Body of pancreas (tissue), 4 donors: Measurements from ENCODE around the gene ARHGAP33. TPM values are rescaled to one million over a fixed set of nuclear protein-coding genes. Genes with fewer than 3 reads are reported as not detected.

Experiments
- ATAC-seq: fragments of 150-250 bp; one replicate; pipeline ENCODE4 v1.9.1; 2016
- DNase-seq, 4 donors: peaks; one replicate each; pipeline ENCODE4 v3.0.0-alpha.2; 2019
- H3K27ac ChIP-seq, 4 donors: fragments of 200-600 bp; sonication (generic); 1 replicate in 3 of 4; 2 replicates in 1 of 4; pipeline versions ENCODE4 v1.5.1 to v1.6.1; 2016 to 2019; ENCODE audit warnings: mild to moderate bottlenecking in 1 of 4, mixed read lengths in 1 of 4, moderate library complexity in 1 of 4
- H3K27me3 ChIP-seq, 2 donors: fragments of 200-600 bp; sonication (generic); one replicate each; pipeline ENCODE4 v1.6.0; 2016; ENCODE audit warnings: mild to moderate bottlenecking in 1 of 2
- H3K36me3 ChIP-seq, 2 donors: fragments of 200-600 bp; sonication (generic); replicated peaks in 1 of 2; 2 replicates each; pipeline ENCODE4 v1.5.1; 2016; ENCODE audit warnings: low read depth in 2 of 2; ENCODE audit not compliant: insufficient read depth in 1 of 2
- H3K4me1 ChIP-seq: fragments of 200-600 bp; sonication (generic); one replicate; pipeline ENCODE4 v1.6.0; 2016
- H3K4me3 ChIP-seq, 2 donors: fragments of 200-600 bp; sonication (generic); 1 replicate in 1 of 2; 2 replicates in 1 of 2; pipeline ENCODE4 v1.5.1; 2016 to 2019
- H3K9me3 ChIP-seq, 3 donors: fragments of 200-600 bp; sonication (generic); 1 replicate in 2 of 3; 2 replicates in 1 of 3; pipeline ENCODE4 v1.5.1; 2016
- POLR2A ChIP-seq, 3 donors: fragments of 450-650 bp; IDR thresholded peaks; one replicate each; pipeline ENCODE4 v1.6.1; 2016; ENCODE audit warnings: antibody characterized with exemption in 3 of 3, mild to moderate bottlenecking in 2 of 3
- WGBS, 2 donors: methylation state at CpG; one replicate each; pipeline ENCODE4 v1.1.5; 2017; 5-methylcytosine and 5-hydroxymethylcytosine counted together
- intact Hi-C: fragments of 100-400 bp; cut with DNase I; formaldehyde crosslinking; loops from one replicate; pipeline ENCODE4 v1.15.1; 2023
- total RNA-seq, 2 donors: library from RNA; depleted of rRNA; stranded (reverse); fragments of >200 nt; gene quantifications; one replicate each; pipeline ENCODE4 v1.1.0, GENCODE V29; 2016
- TF ChIP-seq, protein P1 (sequence below), 7 experiments: fragments of 450-650 bp in 4 of 7; fragments of 200-600 bp in 3 of 7; sonication (generic) in 3 of 7; IDR thresholded peaks; one replicate each; pipeline ENCODE4 v1.5.1; 2016 to 2019; ENCODE audit warnings: antibody characterized with exemption in 7 of 7

Gene ARHGAP33
- total RNA-seq, 2 donors from 2014 or later: 8.6 to 71.5 TPM

DNA sequence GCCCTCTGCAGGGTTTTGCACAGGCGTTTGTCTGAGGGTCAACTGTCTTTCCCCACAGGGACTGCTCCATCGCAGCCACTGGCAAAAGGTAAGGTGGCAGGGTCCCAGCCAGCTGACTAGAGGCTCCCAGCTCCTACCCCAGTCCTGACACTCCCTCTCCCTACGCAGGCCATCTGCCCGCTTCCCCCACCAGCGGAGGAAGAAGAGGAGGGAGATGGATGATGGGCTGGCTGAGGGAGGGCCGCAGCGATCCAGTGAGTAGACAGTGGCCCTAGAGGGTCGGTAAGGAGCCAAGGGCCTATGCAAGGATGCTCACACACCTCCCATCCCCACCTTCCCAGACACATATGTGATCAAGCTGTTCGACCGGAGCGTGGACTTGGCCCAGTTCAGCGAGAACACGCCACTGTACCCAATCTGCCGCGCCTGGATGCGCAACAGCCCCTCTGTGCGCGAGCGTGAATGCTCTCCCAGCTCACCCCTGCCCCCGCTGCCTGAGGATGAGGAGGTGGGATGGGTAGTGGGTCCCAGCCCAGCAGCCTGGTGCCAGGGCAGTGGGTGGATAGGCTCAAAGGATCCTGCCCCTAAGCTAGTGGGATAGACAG, 22.5 kb upstream of the ARHGAP33 start:
- Histone ChIP-seq H3K4me1 (peaks cover 33% of the 10 kb centered on the region), H3K27ac (no peak overlapping the region), H3K4me3 (no peak overlapping the region), H3K27me3 (no peaks in the 10 kb centered on the region), H3K9me3 (no peaks in the 10 kb centered on the region), H3K36me3 (peaks cover 0 to 7% of the 10 kb centered on the region in 2 donors)
- WGBS, 2 donors: 88 to 96% methylated on average over 14 to 20 of the region's 20 CpGs
- intact Hi-C loops: no loop called here
- no peak for TF ChIP-seq POLR2A (IDR thresholded peaks at IDR 0.05)
- TF ChIP-seq, protein P1, sequence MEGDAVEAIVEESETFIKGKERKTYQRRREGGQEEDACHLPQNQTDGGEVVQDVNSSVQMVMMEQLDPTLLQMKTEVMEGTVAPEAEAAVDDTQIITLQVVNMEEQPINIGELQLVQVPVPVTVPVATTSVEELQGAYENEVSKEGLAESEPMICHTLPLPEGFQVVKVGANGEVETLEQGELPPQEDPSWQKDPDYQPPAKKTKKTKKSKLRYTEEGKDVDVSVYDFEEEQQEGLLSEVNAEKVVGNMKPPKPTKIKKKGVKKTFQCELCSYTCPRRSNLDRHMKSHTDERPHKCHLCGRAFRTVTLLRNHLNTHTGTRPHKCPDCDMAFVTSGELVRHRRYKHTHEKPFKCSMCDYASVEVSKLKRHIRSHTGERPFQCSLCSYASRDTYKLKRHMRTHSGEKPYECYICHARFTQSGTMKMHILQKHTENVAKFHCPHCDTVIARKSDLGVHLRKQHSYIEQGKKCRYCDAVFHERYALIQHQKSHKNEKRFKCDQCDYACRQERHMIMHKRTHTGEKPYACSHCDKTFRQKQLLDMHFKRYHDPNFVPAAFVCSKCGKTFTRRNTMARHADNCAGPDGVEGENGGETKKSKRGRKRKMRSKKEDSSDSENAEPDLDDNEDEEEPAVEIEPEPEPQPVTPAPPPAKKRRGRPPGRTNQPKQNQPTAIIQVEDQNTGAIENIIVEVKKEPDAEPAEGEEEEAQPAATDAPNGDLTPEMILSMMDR (IDR thresholded peaks at IDR 0.05): no peak
- DNase-seq (no peak), ATAC-seq (no peak)

- DNase-seq (peak in 1 of 4 donors; percentile 12), ATAC-seq (no peak)
- peaks cover 34% of the 10 kb centered on the region for H3K4me1 ChIP-seq
- H3K27ac ChIP-seq: peak overlapping the region in 1 of 4 donors; percentile 2
- no peak overlapping the region for H3K4me3 ChIP-seq
- intact Hi-C loops: no loop called here
- H3K27me3 ChIP-seq: no peaks in the 10 kb centered on the region
- H3K36me3 ChIP-seq: peaks cover 0 to 7% of the 10 kb centered on the region in 2 donors
- WGBS, 2 donors: 90 to 91% methylated on average over 9 to 19 of the region's 20 CpGs
- TF ChIP-seq POLR2A (IDR thresholded peaks at IDR 0.05): no peak
- TF ChIP-seq, protein P1 (IDR thresholded peaks at IDR 0.05): no peak
- no peaks in the 10 kb centered on the region for H3K9me3 ChIP-seq
Observed at GRCh38 chr19:35753634-35754369, 21.6 kb upstream of the ARHGAP33 start.

GRCh38 chr19:35754370-35755130, 20.8 kb upstream of the ARHGAP33 start:
- ATAC-seq (no peak), DNase-seq (no peak)
- no peaks in the 10 kb centered on the region for H3K27me3 ChIP-seq
- WGBS, 2 donors: 77 to 84% methylated on average over 13 of the region's 13 CpGs
- no peak for TF ChIP-seq POLR2A (IDR thresholded peaks at IDR 0.05)
- TF ChIP-seq, protein P1 (IDR thresholded peaks at IDR 0.05): no peak
- intact Hi-C loops: no loop called here
- H3K4me3 ChIP-seq: no peak overlapping the region
- H3K9me3 ChIP-seq: no peaks in the 10 kb centered on the region
- peak overlapping the region in 2 of 4 donors; percentile 22 to 56 for H3K27ac ChIP-seq
- peaks cover 0 to 7% of the 10 kb centered on the region in 2 donors for H3K36me3 ChIP-seq
- H3K4me1 ChIP-seq: peaks cover 33% of the 10 kb centered on the region

DNA sequence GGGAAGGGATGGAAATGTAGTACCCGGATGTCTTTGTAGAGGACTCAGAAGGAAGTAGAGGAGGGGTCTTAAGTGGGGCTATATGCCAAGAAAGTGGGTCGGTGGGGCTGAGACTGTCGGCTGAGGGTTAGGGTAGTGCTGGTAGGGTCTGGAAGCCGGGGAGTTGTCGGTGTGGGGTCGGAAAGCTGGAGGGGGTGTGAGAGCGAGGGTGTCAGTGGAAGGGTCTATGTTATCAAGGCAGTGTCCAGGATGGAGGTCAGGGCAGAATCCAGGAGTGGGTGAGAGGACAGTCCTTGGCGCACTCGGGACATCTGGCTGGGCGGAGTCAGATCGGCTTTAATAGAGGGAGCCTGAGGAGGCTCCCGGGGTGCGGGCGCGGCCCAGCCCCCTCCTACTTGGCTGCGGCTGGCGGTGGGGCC, 20.2 kb upstream of the ARHGAP33 start:
- no peak for ATAC-seq
- Histone ChIP-seq H3K9me3 (no peaks in the 10 kb centered on the region), H3K4me1 (peaks cover 30% of the 10 kb centered on the region), H3K27ac (peak overlapping the region in 3 of 4 donors; percentile 19 to 56 (median 22)), H3K27me3 (no peaks in the 10 kb centered on the region), H3K36me3 (peaks cover 0 to 7% of the 10 kb centered on the region in 2 donors), H3K4me3 (no peak overlapping the region)
- intact Hi-C loops: no loop called here
- no peak for DNase-seq
- no peak for TF ChIP-seq POLR2A (IDR thresholded peaks at IDR 0.05)
- TF ChIP-seq, protein P1 (IDR thresholded peaks at IDR 0.05): no peak
- WGBS, 2 donors: 75 to 83% methylated on average over 17 of the region's 17 CpGs
